Activated T-cell treated with anti-CD3 and anti-CD28 coated beads, Interleukin-2, amount 50 U/mL, for 4 hours (primary cell): Measurements from ENCODE around the gene NEIL3. TPM values are rescaled to one million over a fixed set of nuclear protein-coding genes. Genes with fewer than 3 reads are reported as not detected.

Source experiments
- ATAC-seq, 2 donors: fragments of 200-7000 bp; cut with Tn5 transposase; one replicate each; pipeline ENCODE4 v1.10.0; 2021
- DNase-seq: peaks from one replicate; pipeline ENCODE4 v3.0.0-alpha.2; 2020
- H3K27me3 Mint-ChIP-seq: one replicate; pipeline ENCODE4 v1.8.0; 2021; ENCODE audit warnings: low read depth, mixed read lengths
- H3K36me3 Mint-ChIP-seq: one replicate; pipeline ENCODE4 v1.8.0; 2022; ENCODE audit warnings: mixed read lengths; ENCODE audit not compliant: insufficient read depth
- H3K4me1 Mint-ChIP-seq: one replicate; pipeline ENCODE4 v1.8.0; 2021; ENCODE audit warnings: low read depth, mixed read lengths
- H3K4me3 Mint-ChIP-seq: one replicate; pipeline ENCODE4 v1.8.0; 2021; ENCODE audit warnings: mild to moderate bottlenecking, moderate library complexity, mixed read lengths
- H3K9me3 Mint-ChIP-seq: one replicate; pipeline ENCODE4 v1.8.0; 2021; ENCODE audit warnings: mixed read lengths
- total RNA-seq, 3 donors: library from RNA; stranded (reverse); gene quantifications; one replicate each; pipeline ENCODE4 v1.2.1, GENCODE V29; 2021

NEIL3 gene
- total RNA-seq, 3 donors from 2014 or later, result 0.58 to 1.2 (median 0.79) TPM

- DNase-seq, result no peak
- Mint-ChIP-seq H3K4me1 (no peaks in the 10 kb centered on the region), H3K4me3 (no peak overlapping the region), H3K27me3 (no peaks in the 10 kb centered on the region), H3K9me3 (peaks cover 5% of the 10 kb centered on the region), H3K36me3 (no peaks in the 10 kb centered on the region)
- no peak for ATAC-seq
Measured at GRCh38 chr4:177369372-177369771, 59.7 kb downstream of the NEIL3 start.

DNA sequence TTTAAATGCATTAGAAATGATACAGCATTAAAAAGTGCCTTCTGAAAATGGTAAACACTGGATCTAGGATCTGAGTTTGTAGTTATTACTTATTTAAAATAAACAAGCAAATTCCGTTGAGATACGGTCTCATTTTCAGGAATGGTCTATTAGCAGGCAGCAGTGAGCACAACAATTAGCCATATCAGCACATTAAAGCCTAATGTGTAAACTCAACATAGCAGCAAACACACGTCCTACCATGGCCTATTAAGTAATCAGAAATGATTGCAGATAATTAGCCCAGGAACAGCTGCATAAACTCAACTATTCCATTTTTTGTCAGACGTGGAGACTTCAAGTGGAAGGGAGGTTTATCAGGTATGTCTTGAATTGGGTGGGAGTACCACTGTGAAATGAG is 61.8 kb downstream of the NEIL3 start:
- Mint-ChIP-seq H3K4me3 (no peak overlapping the region), H3K36me3 (no peaks in the 10 kb centered on the region), H3K4me1 (no peaks in the 10 kb centered on the region), H3K9me3 (peaks cover 5% of the 10 kb centered on the region), H3K27me3 (no peaks in the 10 kb centered on the region)
- DNase-seq, result no peak
- no peak for ATAC-seq

DNA sequence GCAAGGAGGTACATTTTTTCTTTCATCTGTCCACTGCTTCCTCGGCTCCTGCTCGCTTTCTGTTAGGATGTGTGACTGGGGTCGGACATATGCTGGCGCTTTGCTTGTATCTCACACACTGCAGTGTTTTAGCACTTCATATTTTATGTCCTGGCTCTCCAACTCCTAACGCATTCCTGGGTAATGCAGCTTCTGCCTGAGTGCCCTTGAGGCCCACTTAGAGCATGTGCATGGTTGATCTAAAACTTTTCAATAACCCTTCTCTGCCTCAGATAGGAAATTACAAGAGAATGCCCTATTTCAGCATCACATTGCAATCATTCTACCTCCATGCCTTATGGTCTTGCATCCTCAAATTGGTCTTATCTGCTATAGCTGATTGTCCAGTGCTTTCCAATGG is 65.3 kb downstream of the NEIL3 start:
- ATAC-seq (no peak), DNase-seq (no peak)
- H3K9me3 Mint-ChIP-seq, result no peaks in the 10 kb centered on the region
- H3K4me3 Mint-ChIP-seq, result no peak overlapping the region
- no peaks in the 10 kb centered on the region for H3K4me1 Mint-ChIP-seq
- no peaks in the 10 kb centered on the region for H3K36me3 Mint-ChIP-seq
- peaks cover 3% of the 10 kb centered on the region for H3K27me3 Mint-ChIP-seq

GRCh38 chr4:177375372-177375771 is 65.7 kb downstream of the NEIL3 start:
- Mint-ChIP-seq H3K9me3 (no peaks in the 10 kb centered on the region), H3K27me3 (peaks cover 3% of the 10 kb centered on the region), H3K4me1 (no peaks in the 10 kb centered on the region), H3K36me3 (no peaks in the 10 kb centered on the region), H3K4me3 (no peak overlapping the region)
- ATAC-seq, result no peak
- DNase-seq, result no peak

GRCh38 chr4:177376024-177376423 is 66.3 kb downstream of the NEIL3 start:
- DNase-seq (no peak), ATAC-seq (no peak)
- H3K27me3 Mint-ChIP-seq, result peaks cover 3% of the 10 kb centered on the region
- H3K4me1 Mint-ChIP-seq, result no peaks in the 10 kb centered on the region
- no peaks in the 10 kb centered on the region for H3K36me3 Mint-ChIP-seq
- no peak overlapping the region for H3K4me3 Mint-ChIP-seq
- no peaks in the 10 kb centered on the region for H3K9me3 Mint-ChIP-seq

DNA sequence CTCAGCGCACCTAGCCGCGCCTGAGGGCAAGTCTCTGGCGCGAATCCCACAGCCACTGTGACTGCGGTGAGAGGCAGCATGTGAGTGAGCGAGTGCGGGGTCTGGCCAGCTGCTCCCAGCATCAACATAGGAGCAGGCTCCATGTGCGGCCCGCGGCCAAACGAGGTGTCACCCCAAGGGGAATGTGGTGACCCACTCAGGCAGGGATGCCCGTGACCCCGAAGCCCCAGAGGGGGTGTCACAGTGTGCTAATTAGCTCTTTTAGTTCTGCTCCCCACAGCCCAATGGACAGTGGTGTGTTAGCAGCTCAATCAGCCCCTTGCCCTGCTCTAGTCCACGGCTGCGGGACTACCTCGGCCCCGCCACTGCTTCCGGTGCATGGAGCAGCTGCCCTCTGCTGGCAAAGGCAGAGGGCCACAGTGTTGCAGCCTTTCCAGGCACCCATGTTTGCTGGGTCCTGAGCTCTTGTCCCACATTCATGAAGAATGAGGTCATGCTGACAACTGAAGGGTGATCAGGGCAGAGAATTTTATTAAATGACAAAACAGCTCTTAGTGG is 71.1 kb downstream of the NEIL3 start:
- ATAC-seq (no peak), DNase-seq (no peak)
- Mint-ChIP-seq H3K4me3 (no peak overlapping the region), H3K4me1 (no peaks in the 10 kb centered on the region), H3K9me3 (no peaks in the 10 kb centered on the region), H3K27me3 (peaks cover 13% of the 10 kb centered on the region), H3K36me3 (no peaks in the 10 kb centered on the region)

GRCh38 chr4:177381762-177382310 is 72.2 kb downstream of the NEIL3 start:
- H3K4me3 Mint-ChIP-seq, result no peak overlapping the region
- no peaks in the 10 kb centered on the region for H3K9me3 Mint-ChIP-seq
- no peaks in the 10 kb centered on the region for H3K4me1 Mint-ChIP-seq
- no peaks in the 10 kb centered on the region for H3K36me3 Mint-ChIP-seq
- H3K27me3 Mint-ChIP-seq, result peaks cover 13% of the 10 kb centered on the region
- DNase-seq (no peak), ATAC-seq (no peak)

GRCh38 chr4:177384856-177385397 is 75.3 kb downstream of the NEIL3 start:
- H3K4me3 Mint-ChIP-seq, result no peak overlapping the region
- no peak for ATAC-seq
- H3K27me3 Mint-ChIP-seq, result peaks cover 11% of the 10 kb centered on the region
- no peaks in the 10 kb centered on the region for H3K4me1 Mint-ChIP-seq
- no peaks in the 10 kb centered on the region for H3K9me3 Mint-ChIP-seq
- no peak for DNase-seq
- no peaks in the 10 kb centered on the region for H3K36me3 Mint-ChIP-seq

- Mint-ChIP-seq H3K4me1 (no peaks in the 10 kb centered on the region), H3K27me3 (peaks cover 9% of the 10 kb centered on the region), H3K4me3 (no peak overlapping the region), H3K36me3 (no peaks in the 10 kb centered on the region), H3K9me3 (no peaks in the 10 kb centered on the region)
- DNase-seq, result no peak
- no peak for ATAC-seq
Measured at GRCh38 chr4:177385576-177386277, 76.1 kb downstream of the NEIL3 start.

DNA sequence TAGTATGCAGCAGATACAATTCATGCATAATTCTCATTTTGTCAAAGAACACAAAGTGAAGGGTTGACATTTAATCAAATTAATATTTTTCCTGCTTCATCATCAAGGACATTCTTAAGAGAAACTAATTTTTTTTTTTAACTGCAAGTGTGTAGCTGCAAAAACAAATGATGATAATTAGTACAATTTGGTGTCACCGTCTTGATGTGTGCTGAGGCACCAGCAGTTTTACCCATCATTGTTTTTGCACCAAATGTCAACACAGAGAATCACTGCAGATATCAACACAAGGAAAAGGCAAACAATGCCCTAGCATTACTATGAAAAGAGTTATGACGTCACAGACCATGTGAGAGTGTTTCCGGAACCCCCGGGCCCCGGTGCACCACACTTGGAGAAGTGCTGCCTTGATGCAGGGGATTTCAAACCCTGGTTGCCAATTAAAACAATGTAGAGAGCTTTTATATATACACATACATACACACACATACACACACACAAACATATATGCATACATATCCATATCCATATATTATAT is 76.7 kb downstream of the NEIL3 start:
- peaks cover 3% of the 10 kb centered on the region for H3K4me1 Mint-ChIP-seq
- no peak overlapping the region for H3K4me3 Mint-ChIP-seq
- no peaks in the 10 kb centered on the region for H3K36me3 Mint-ChIP-seq
- DNase-seq (no peak), ATAC-seq (no peak)
- H3K27me3 Mint-ChIP-seq, result peaks cover 11% of the 10 kb centered on the region
- H3K9me3 Mint-ChIP-seq, result no peaks in the 10 kb centered on the region

DNA sequence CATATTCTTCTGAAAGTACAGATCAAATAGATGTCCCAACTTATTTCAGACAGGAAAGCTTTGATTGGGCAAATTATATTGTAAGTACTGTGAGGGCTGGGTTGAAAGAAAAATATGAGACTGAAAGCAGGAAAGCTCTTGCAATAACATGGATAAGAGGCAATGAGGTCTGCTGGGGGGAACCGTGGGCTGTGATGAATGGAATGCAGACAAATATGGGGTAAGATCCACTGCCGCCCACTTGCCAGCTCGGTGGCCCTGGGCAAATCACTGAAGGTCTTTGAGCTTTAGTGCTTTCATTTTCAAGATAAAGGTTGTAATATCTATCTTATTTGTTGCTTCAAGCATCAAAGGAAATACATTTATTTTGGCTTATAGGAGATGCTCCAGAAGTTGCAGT is 81.6 kb downstream of the NEIL3 start:
- H3K9me3 Mint-ChIP-seq, result no peaks in the 10 kb centered on the region
- no peaks in the 10 kb centered on the region for H3K36me3 Mint-ChIP-seq
- DNase-seq (no peak), ATAC-seq (no peak)
- H3K4me3 Mint-ChIP-seq, result no peak overlapping the region
- H3K4me1 Mint-ChIP-seq, result peaks cover 21% of the 10 kb centered on the region
- peaks cover 7% of the 10 kb centered on the region for H3K27me3 Mint-ChIP-seq

DNA sequence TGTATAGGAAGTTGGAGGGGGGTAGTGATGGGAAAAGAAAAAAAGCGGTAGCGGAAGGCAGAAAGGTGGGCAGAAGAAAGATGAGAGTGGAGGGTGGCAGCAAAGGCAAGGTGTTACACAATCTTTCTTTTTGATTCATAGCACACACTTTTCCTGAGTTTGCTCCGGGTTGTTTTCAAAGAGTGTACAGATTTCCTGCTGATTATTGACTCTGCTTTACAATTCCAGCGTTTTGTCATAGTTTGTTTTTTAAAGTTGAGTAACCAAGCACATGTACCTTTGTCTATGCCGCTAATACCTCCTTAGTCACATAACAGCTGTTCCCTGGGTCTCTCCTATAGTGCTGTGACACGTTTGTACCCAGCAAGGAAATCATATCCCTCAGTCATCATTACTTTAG is 82.3 kb downstream of the NEIL3 start:
- DNase-seq (no peak), ATAC-seq (no peak)
- peaks cover 7% of the 10 kb centered on the region for H3K27me3 Mint-ChIP-seq
- no peaks in the 10 kb centered on the region for H3K9me3 Mint-ChIP-seq
- H3K4me3 Mint-ChIP-seq, result no peak overlapping the region
- H3K4me1 Mint-ChIP-seq, result peaks cover 21% of the 10 kb centered on the region
- H3K36me3 Mint-ChIP-seq, result no peaks in the 10 kb centered on the region

- ATAC-seq (peak; percentile 37 to 67), DNase-seq (no peak)
- H3K9me3 Mint-ChIP-seq, result no peaks in the 10 kb centered on the region
- H3K4me1 Mint-ChIP-seq, result peaks cover 21% of the 10 kb centered on the region
- H3K4me3 Mint-ChIP-seq, result no peak overlapping the region
- no peaks in the 10 kb centered on the region for H3K36me3 Mint-ChIP-seq
- peaks cover 7% of the 10 kb centered on the region for H3K27me3 Mint-ChIP-seq
Measured at GRCh38 chr4:177393236-177393635, 83.6 kb downstream of the NEIL3 start.

DNA sequence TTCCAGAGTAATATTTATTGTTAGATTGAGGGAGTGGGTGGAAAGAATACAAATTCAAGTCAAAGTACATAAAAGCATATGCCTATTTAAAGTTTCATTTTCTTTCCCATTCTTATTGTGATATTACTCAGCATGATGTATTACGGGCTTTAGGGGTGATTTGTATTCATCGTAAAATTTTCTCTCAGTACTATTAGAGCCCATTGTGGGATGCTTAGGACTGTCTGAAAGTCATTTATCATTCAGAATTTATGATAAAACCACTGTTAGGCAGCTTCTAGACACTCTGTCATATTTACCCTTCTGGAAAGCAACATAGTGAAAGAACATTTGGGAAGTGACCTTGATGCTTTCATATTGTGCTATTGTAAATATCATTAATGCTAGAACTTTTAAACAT is 86.7 kb downstream of the NEIL3 start:
- H3K9me3 Mint-ChIP-seq, result no peaks in the 10 kb centered on the region
- H3K27me3 Mint-ChIP-seq, result peaks cover 5% of the 10 kb centered on the region
- ATAC-seq (no peak), DNase-seq (no peak)
- H3K4me3 Mint-ChIP-seq, result no peak overlapping the region
- H3K4me1 Mint-ChIP-seq, result peaks cover 32% of the 10 kb centered on the region
- H3K36me3 Mint-ChIP-seq, result no peaks in the 10 kb centered on the region

DNA sequence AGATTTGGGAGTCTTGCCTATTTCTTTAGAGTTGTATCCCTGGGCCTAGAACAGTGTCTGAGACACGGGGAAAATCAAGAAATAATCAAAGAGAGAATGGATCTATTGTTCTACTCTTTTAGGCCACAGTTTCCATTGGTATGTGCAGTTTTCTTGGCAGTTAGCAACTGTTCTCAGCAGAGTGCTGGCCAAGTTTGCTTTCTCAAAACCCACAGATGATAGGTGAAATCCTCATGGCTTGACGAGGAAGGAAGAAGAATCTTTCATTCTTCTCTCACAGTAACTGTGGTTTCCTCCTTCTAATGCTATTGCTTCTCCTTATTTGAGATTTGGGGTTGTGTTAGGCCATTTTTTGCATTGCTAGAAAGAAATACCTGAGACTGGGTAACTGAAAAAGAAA is 90.4 kb downstream of the NEIL3 start:
- ATAC-seq, result no peak
- DNase-seq, result no peak
- H3K27me3 Mint-ChIP-seq, result no peaks in the 10 kb centered on the region
- H3K9me3 Mint-ChIP-seq, result no peaks in the 10 kb centered on the region
- no peak overlapping the region for H3K4me3 Mint-ChIP-seq
- peaks cover 33% of the 10 kb centered on the region for H3K4me1 Mint-ChIP-seq
- no peaks in the 10 kb centered on the region for H3K36me3 Mint-ChIP-seq
